ENCODE data around the gene COBL. TPM values are rescaled to one million over a fixed set of nuclear protein-coding genes. Genes with fewer than 3 reads are reported as not detected.
A peak's percentile ranks its signal among the peaks of the same experiment; 100 is the strongest.

Gene COBL
- total RNA-seq, 3 donors from 2014 or later = 2.2 to 37.3 (median 16.1) TPM

DNA sequence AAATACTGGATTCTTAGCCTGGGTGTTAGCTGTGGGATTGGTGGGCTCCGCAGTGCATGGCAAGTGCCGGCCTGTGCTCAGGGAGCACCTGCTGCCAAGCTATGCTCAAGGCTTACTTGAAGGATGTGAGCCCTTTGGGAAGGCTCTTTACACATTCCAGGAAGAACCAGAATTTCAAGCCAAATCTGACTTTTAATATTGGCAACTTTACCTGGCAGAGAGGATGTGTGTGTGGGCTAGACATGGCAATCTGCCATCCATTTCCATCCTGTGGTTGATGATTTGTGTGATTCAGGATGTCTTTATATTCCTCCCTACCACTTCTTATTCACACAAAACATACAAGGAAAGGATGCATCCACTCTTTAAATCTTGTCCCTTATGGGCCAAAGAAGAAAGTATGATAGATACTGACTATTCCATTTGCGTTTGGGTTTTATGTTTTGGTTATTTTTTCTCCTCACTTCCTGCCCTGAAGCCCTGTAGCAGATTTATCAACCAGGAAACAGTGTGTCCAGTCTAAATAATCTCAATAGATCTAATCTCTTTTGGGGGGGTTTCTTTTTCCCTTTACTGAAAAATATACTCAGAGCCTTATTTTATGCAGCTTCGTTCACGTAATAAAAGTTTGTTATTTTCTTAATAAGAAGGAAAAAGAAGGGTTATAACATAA is 247.1 kb downstream of the COBL start:
- H3K27ac ChIP-seq = peak overlapping the region; percentile 33 to 50

DNA sequence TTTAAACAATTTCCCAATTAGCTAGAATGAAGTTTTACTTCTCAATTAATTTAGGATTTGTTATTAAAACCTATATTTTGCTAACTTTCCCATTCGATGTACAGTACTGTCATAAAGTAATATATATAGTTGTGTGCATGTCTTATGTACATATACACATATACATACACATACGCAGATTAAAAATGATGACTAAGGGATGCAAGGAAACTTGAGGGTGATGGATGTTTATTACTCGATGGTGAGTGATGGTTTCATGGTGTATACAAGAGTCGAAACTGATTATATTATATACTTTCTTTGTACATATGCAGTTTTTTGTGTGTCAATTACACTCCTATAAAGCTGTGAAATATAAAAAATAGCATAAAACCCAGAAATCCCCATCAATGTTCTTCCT is 248.2 kb downstream of the COBL start:
- no peak overlapping the region for H3K4me3 ChIP-seq

More for the DNA sequence above, 247.1 kb downstream of the COBL start:
- TF ChIP-seq POLR2A (IDR thresholded peaks at IDR 0.05) = no peak
- no peak for TF ChIP-seq CTCF (IDR thresholded peaks at IDR 0.05)
- TF ChIP-seq POLR2AphosphoS5 (IDR thresholded peaks at IDR 0.05) = no peak
- no peaks in the 10 kb centered on the region for H3K27me3 ChIP-seq
- DNase-seq (ENCODE audit: low spot score in 2 of 2) = peak in 1 of 2 donors; percentile 49
- no peaks in the 10 kb centered on the region for H3K9me3 ChIP-seq
- H3K4me1 ChIP-seq = no peaks in the 10 kb centered on the region
- H3K36me3 ChIP-seq = no peaks in the 10 kb centered on the region
- H3K4me3 ChIP-seq = no peak overlapping the region
- intact Hi-C loops (cut with DNase I; ENCODE audit: low total_unique reads) = loop anchor here (10.0 kb wide), 1 partner anchor 75 kb away; no protein-coding TSS in a partner anchor

DNA sequence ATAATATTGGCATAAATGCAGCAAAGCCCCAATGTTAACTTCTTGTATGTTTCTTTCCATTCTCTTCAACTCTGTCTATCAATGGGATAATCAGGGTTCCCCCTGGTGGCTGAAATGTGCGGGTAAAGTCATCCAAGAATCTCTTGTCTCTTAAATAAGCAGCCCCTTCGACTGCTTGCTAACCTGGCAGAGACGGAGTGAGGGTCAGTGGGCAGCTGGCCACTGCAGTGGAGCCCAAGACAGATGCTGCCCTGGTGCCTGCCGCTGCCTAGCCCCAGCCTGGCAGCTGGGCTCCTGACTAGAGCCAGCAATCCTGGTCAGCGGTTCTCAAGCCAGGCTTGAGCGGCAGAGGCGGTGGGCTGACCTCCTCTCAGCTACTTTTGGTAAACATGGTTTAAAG is 248.9 kb downstream of the COBL start:
- Histone ChIP-seq H3K27me3 (no peaks in the 10 kb centered on the region), H3K4me3 (peak overlapping the region in 1 of 3 donors; percentile 39), H3K4me1 (no peaks in the 10 kb centered on the region), H3K27ac (peak overlapping the region in 1 of 2 donors; percentile 29), H3K9me3 (no peaks in the 10 kb centered on the region), H3K36me3 (no peaks in the 10 kb centered on the region)
- intact Hi-C loops (cut with DNase I; ENCODE audit: low total_unique reads) = no loop called here
- peak; percentile 56 to 66 for DNase-seq (ENCODE audit: low spot score in 2 of 2)
- TF ChIP-seq CTCF (IDR thresholded peaks at IDR 0.05) = peak; percentile 50 to 77 (median 66)
- TF ChIP-seq POLR2A (IDR thresholded peaks at IDR 0.05) = no peak

More for the DNA sequence above, 248.2 kb downstream of the COBL start:
- H3K36me3 ChIP-seq = no peaks in the 10 kb centered on the region
- no peaks in the 10 kb centered on the region for H3K4me1 ChIP-seq
- H3K27ac ChIP-seq = no peak overlapping the region
- no peaks in the 10 kb centered on the region for H3K9me3 ChIP-seq
- no peak for DNase-seq (ENCODE audit: low spot score in 2 of 2)
- H3K27me3 ChIP-seq = no peaks in the 10 kb centered on the region
- no peak for TF ChIP-seq CTCF (IDR thresholded peaks at IDR 0.05)
- no peak for TF ChIP-seq POLR2A (IDR thresholded peaks at IDR 0.05)
- TF ChIP-seq POLR2AphosphoS5 (IDR thresholded peaks at IDR 0.05) = no peak
- intact Hi-C loops (cut with DNase I; ENCODE audit: low total_unique reads) = no loop called here

DNA sequence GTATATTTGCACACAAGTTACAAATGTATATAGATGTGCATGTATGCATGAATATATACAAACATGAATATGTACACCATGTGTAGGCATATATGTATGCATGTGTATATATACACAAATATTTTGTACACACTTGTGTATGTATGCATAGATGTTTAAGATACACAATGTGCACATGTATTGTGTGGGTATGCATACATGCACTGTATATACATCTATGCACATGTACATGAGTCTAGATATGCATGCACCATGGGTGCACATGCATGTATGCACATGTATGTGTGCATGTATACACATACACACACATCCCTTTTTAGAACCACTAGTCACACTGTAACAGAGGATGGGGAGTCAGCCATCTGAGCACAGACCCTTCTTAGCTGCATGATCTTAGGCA is 249.4 kb downstream of the COBL start:
- TF ChIP-seq CTCF (IDR thresholded peaks at IDR 0.05) (no peak), POLR2AphosphoS5 (IDR thresholded peaks at IDR 0.05) (no peak), POLR2A (IDR thresholded peaks at IDR 0.05) (no peak)
- no peak for DNase-seq (ENCODE audit: low spot score in 2 of 2)
- H3K27ac ChIP-seq = no peak overlapping the region
- no peaks in the 10 kb centered on the region for H3K9me3 ChIP-seq
- intact Hi-C loops (cut with DNase I; ENCODE audit: low total_unique reads) = no loop called here
- no peaks in the 10 kb centered on the region for H3K4me1 ChIP-seq
- no peak overlapping the region for H3K4me3 ChIP-seq
- no peaks in the 10 kb centered on the region for H3K36me3 ChIP-seq
- H3K27me3 ChIP-seq = no peaks in the 10 kb centered on the region

GRCh38 chr7:51066405-51066882 is 250.2 kb downstream of the COBL start:
- DNase-seq (ENCODE audit: low spot score in 2 of 2) = no peak
- TF ChIP-seq POLR2A (IDR thresholded peaks at IDR 0.05) (no peak), CTCF (IDR thresholded peaks at IDR 0.05) (no peak), POLR2AphosphoS5 (IDR thresholded peaks at IDR 0.05) (no peak)
- no peak overlapping the region for H3K4me3 ChIP-seq
- no peaks in the 10 kb centered on the region for H3K36me3 ChIP-seq
- H3K4me1 ChIP-seq = no peaks in the 10 kb centered on the region
- no peaks in the 10 kb centered on the region for H3K9me3 ChIP-seq
- intact Hi-C loops (cut with DNase I; ENCODE audit: low total_unique reads) = no loop called here
- H3K27ac ChIP-seq = no peak overlapping the region
- no peaks in the 10 kb centered on the region for H3K27me3 ChIP-seq
